Mesenchymal stem cell (in vitro differentiated cells and primary cell): ENCODE results near the gene BMI1. TPM values are rescaled to one million over a fixed set of nuclear protein-coding genes. Genes with fewer than 3 reads are reported as not detected.

Source experiments
- DNase-seq: peaks from one replicate; pipeline ENCODE4 v3.0.0-alpha.2; 2013
- H2AFZ ChIP-seq: one replicate; pipeline ENCODE4 v1.6.1; 2013; ENCODE audit warnings: low read depth, mild to moderate bottlenecking, control low read depth, inconsistent platforms, low read length, moderate library complexity
- H2AK5ac ChIP-seq: 2 replicates; pipeline ENCODE4 v1.6.1; 2013; ENCODE audit warnings: low read length, moderate library complexity, mild to moderate bottlenecking, inconsistent platforms; ENCODE audit not compliant: severe bottlenecking
- H2BK120ac ChIP-seq: one replicate; pipeline ENCODE4 v1.6.1; 2013; ENCODE audit warnings: low read depth, mild to moderate bottlenecking, inconsistent platforms, low read length, moderate library complexity
- H2BK12ac ChIP-seq, 2 experiments: one replicate each; pipeline ENCODE4 v1.6.1; 2013; ENCODE audit warnings: inconsistent platforms in 2 of 2, low read length in 2 of 2, mild to moderate bottlenecking in 2 of 2, moderate library complexity in 2 of 2, control low read depth in 1 of 2
- H2BK15ac ChIP-seq: one replicate; pipeline ENCODE4 v1.6.1; 2013; ENCODE audit warnings: mild to moderate bottlenecking, low read depth, inconsistent platforms; ENCODE audit not compliant: poor library complexity, severe bottlenecking
- H2BK5ac ChIP-seq: 2 replicates; pipeline ENCODE4 v1.6.1; 2013; ENCODE audit warnings: low read depth, mild to moderate bottlenecking, low read length, control low read depth, inconsistent platforms; ENCODE audit not compliant: poor library complexity, severe bottlenecking
- H3K14ac ChIP-seq, 2 experiments: one replicate each; pipeline ENCODE4 v1.6.1; 2013; ENCODE audit warnings: inconsistent platforms in 2 of 2, low read length in 2 of 2, control low read depth in 1 of 2, mild to moderate bottlenecking in 1 of 2, moderate library complexity in 1 of 2
- H3K18ac ChIP-seq, 2 experiments: one replicate each; pipeline ENCODE4 v1.6.1; 2013; ENCODE audit warnings: inconsistent platforms in 2 of 2, low read length in 2 of 2, control low read depth in 1 of 2, low read depth in 1 of 2, mild to moderate bottlenecking in 1 of 2
- H3K23ac ChIP-seq, 2 experiments: one replicate each; pipeline ENCODE4 v1.6.1; 2013; ENCODE audit warnings: inconsistent platforms in 2 of 2, low read length in 2 of 2, mild to moderate bottlenecking in 2 of 2, moderate library complexity in 2 of 2, control low read depth in 1 of 2
- H3K27ac ChIP-seq: 2 replicates; pipeline ENCODE4 v1.5.1; 2013; ENCODE audit warnings: mild to moderate bottlenecking, moderate library complexity, low read length, control low read depth, inconsistent platforms; ENCODE audit not compliant: poor library complexity, severe bottlenecking
- H3K27me3 ChIP-seq, 2 experiments: 2 replicates each; pipeline versions ENCODE4 v1.6.1 to v1.7.0; 2013; ENCODE audit warnings: low read length in 2 of 2, mild to moderate bottlenecking in 2 of 2, moderate library complexity in 2 of 2, control low read depth in 1 of 2, inconsistent platforms in 1 of 2; ENCODE audit not compliant: control insufficient read depth in 1 of 2, insufficient read depth in 1 of 2
- H3K36me3 ChIP-seq, 2 experiments: 2 replicates each; pipeline versions ENCODE4 v1.6.1 to v1.7.0; 2013; ENCODE audit warnings: low read length in 2 of 2, control low read depth in 1 of 2, inconsistent platforms in 1 of 2, low read depth in 1 of 2, mild to moderate bottlenecking in 1 of 2; ENCODE audit not compliant: insufficient read depth in 2 of 2, control insufficient read depth in 1 of 2
- H3K4ac ChIP-seq, 2 experiments: one replicate each; pipeline ENCODE4 v1.6.1; 2013; ENCODE audit warnings: inconsistent platforms in 2 of 2, low read length in 2 of 2, mild to moderate bottlenecking in 2 of 2, moderate library complexity in 2 of 2, control low read depth in 1 of 2, low read depth in 1 of 2
- H3K4me1 ChIP-seq: 2 replicates; pipeline ENCODE4 v1.6.1; 2013; ENCODE audit warnings: low read depth, low read length, control low read depth; ENCODE audit not compliant: control insufficient read depth, insufficient read depth
- H3K4me2 ChIP-seq: 2 replicates; pipeline ENCODE4 v1.6.1; 2013; ENCODE audit warnings: low read length, mild to moderate bottlenecking, inconsistent platforms; ENCODE audit not compliant: poor library complexity, severe bottlenecking
- H3K4me3 ChIP-seq, 2 experiments: 2 replicates each; pipeline versions ENCODE4 v1.5.1 to v1.7.0; 2013; ENCODE audit warnings: low read length in 2 of 2, mild to moderate bottlenecking in 2 of 2, control low read depth in 1 of 2, low read depth in 1 of 2; ENCODE audit not compliant: insufficient read depth in 1 of 2
- H3K79me1 ChIP-seq: replicated peaks from 2 replicates; pipeline ENCODE4 v1.6.1; 2013; ENCODE audit warnings: mild to moderate bottlenecking, control low read depth, low read length, inconsistent platforms; ENCODE audit not compliant: poor library complexity, severe bottlenecking
- H3K9ac ChIP-seq: 2 replicates; pipeline ENCODE4 v1.7.0; 2013; ENCODE audit warnings: mild to moderate bottlenecking, low read length, moderate library complexity
- H3K9me3 ChIP-seq: 2 replicates; pipeline ENCODE4 v1.7.0; 2013; ENCODE audit warnings: mild to moderate bottlenecking, low read length; ENCODE audit not compliant: control insufficient read depth
- H4K8ac ChIP-seq: one replicate; pipeline ENCODE4 v1.6.1; 2013; ENCODE audit warnings: inconsistent platforms, mild to moderate bottlenecking, low read length, moderate library complexity
- H4K91ac ChIP-seq: one replicate; pipeline ENCODE4 v1.6.1; 2013; ENCODE audit warnings: mild to moderate bottlenecking, low read length, inconsistent platforms
- WGBS: methylation state at CpG from one replicate; pipeline ENCODE4 v1.1.7; 2013; ENCODE audit warnings: mixed read lengths; 5-methylcytosine and 5-hydroxymethylcytosine counted together
- polyA plus RNA-seq, 2 experiments: library from polyadenylated mRNA; stranded (reverse); fragments of 200-250 nt; gene quantifications; one replicate each; pipeline ENCODE4 v1.2.3, GENCODE V29; 2013

Gene BMI1
- polyA plus RNA-seq (2013, experiment 1 of 2), result 9.3 TPM
- polyA plus RNA-seq (2013, experiment 2 of 2), result 9.1 TPM

DNA sequence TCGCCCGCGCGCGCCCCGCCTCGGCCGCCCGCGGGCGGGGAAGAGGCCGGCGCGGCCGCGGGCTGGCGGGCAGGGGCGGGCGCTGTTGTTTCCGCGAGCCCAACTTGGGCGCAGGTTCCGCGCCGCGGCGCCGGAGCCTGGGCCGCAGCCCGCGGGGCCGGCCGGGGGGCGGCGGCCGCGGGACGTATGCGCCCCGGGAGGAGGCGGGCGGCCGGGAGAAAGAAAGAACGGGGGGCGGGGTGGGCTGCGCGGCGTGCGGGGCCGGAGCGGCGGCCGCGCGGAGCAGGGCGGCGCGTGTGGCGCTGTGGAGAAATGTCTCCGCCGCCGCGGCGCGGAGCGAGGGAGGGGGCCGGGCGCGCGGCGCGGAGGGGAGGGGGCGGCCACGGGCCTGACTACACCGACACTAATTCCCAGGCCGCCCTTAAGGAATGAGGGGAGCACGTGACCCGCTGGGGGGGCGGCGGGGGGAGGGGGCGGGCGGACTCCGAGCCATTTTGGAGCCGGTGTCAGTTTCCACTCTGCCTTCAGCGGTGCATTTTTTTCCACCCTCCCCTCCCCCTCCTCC lies at the start of gene BMI1:
Gene BMI1, plus strand, starts transcription at position 509 of the 565 bp plus-strand sequence. CDS start 5,351 bp downstream, outside the sequence.
- H3K23ac ChIP-seq, result peak within 1 kb of the TSS in 1 of 2 experiments; percentile 89
- peak within 1 kb of the TSS; percentile 70 for H2BK5ac ChIP-seq

DNA sequence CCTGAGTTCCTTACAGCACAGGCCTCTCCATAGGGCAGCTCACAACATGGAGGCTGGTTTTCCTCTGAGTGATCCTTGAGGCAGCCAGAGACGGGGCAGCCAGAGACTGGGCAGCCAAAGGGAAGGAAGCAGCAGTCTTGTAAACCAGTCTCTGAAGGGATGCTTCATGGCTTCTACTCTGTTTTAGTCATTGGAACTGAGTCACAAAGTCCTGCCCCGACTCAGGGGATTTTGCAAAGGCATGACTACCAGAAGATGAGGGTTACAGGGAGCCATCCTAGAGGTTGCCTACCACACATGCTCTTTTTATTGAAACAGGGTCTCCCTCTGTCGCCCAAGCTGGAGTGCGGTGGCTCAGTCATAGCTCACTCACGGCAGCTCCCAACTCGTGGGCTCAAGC lies 49.1 kb upstream of the BMI1 start:
- DNase-seq, result no peak
- Histone ChIP-seq H3K27ac (no peak overlapping the region), H2BK5ac (no peak overlapping the region), H2AK5ac (no peak overlapping the region), H3K27me3 (no peaks in the 10 kb centered on the region), H2BK12ac (no peak overlapping the region), H3K4me3 (no peak overlapping the region), H3K9ac (no peak overlapping the region), H3K14ac (no peak overlapping the region), H4K8ac (no peak overlapping the region), H3K4me1 (no peaks in the 10 kb centered on the region), H2AFZ (no peak overlapping the region), H4K91ac (no peak overlapping the region), H2BK15ac (no peak overlapping the region), H3K9me3 (no peaks in the 10 kb centered on the region), H3K4ac (no peak overlapping the region), H3K79me1 (no peaks in the 10 kb centered on the region), H3K36me3 (no peaks in the 10 kb centered on the region), H3K4me2 (no peak overlapping the region), H3K23ac (no peak overlapping the region), H2BK120ac (no peak overlapping the region), H3K18ac (no peak overlapping the region)
- WGBS, result 85% methylated on average over 6 of the region's 6 CpGs

More for the DNA sequence above, at the start of gene BMI1:
- Histone ChIP-seq H3K14ac (peak within 1 kb of the TSS in 1 of 2 experiments; percentile 97), H3K79me1 (peaks cover 13% of the 10 kb centered on the region), H3K36me3 (no peaks in the 10 kb centered on the region), H2AK5ac (no peak within 1 kb of the TSS), H3K9me3 (no peaks in the 10 kb centered on the region), H3K27ac (no peak within 1 kb of the TSS), H3K27me3 (peaks cover 22 to 29% of the 10 kb centered on the region in 2 experiments), H3K4me2 (peak within 1 kb of the TSS; percentile 94), H3K9ac (peak within 1 kb of the TSS; percentile 91), H4K8ac (peak within 1 kb of the TSS; percentile 96), H2BK12ac (peak within 1 kb of the TSS in 1 of 2 experiments; percentile 83), H3K4me1 (no peaks in the 10 kb centered on the region), H4K91ac (peak within 1 kb of the TSS; percentile 83), H3K18ac (peak within 1 kb of the TSS; percentile 83 to 92), H2BK15ac (peak within 1 kb of the TSS; percentile 96), H2BK120ac (peak within 1 kb of the TSS; percentile 98), H2AFZ (peak within 1 kb of the TSS; percentile 92), H3K4me3 (peak within 1 kb of the TSS; percentile 78 to 89), H3K4ac (peak within 1 kb of the TSS; percentile 91)
- under 1% methylated on average over 21 of the region's 85 CpGs for WGBS
- DNase-seq, result peak; percentile 63

- Histone ChIP-seq H3K23ac (no peak overlapping the region), H3K4me3 (no peak overlapping the region), H2BK15ac (no peak overlapping the region), H3K36me3 (no peaks in the 10 kb centered on the region), H3K4me1 (no peaks in the 10 kb centered on the region), H3K79me1 (no peaks in the 10 kb centered on the region), H3K14ac (no peak overlapping the region), H3K4ac (no peak overlapping the region), H2AK5ac (no peak overlapping the region), H2BK5ac (no peak overlapping the region), H4K8ac (no peak overlapping the region), H3K27me3 (peaks cover 8 to 12% of the 10 kb centered on the region in 2 experiments), H3K9ac (no peak overlapping the region), H3K4me2 (no peak overlapping the region), H3K18ac (no peak overlapping the region), H4K91ac (no peak overlapping the region), H3K27ac (no peak overlapping the region), H3K9me3 (no peaks in the 10 kb centered on the region), H2BK12ac (no peak overlapping the region), H2BK120ac (no peak overlapping the region), H2AFZ (no peak overlapping the region)
- 100% methylated on average over 4 of the region's 4 CpGs for WGBS
- DNase-seq, result no peak
These were observed 42.5 kb upstream of the BMI1 start for GRCh38 chr10:22278441-22278782.

GRCh38 chr10:22280078-22280477 lies 40.8 kb upstream of the BMI1 start:
- Histone ChIP-seq H2BK15ac (no peak overlapping the region), H2BK5ac (no peak overlapping the region), H3K27me3 (peaks cover 8 to 12% of the 10 kb centered on the region in 2 experiments), H3K4ac (no peak overlapping the region), H2BK120ac (no peak overlapping the region), H3K9me3 (no peaks in the 10 kb centered on the region), H2AFZ (no peak overlapping the region), H3K79me1 (no peaks in the 10 kb centered on the region), H3K36me3 (no peaks in the 10 kb centered on the region), H3K27ac (no peak overlapping the region), H4K8ac (no peak overlapping the region), H2BK12ac (no peak overlapping the region), H3K18ac (no peak overlapping the region), H3K4me1 (no peaks in the 10 kb centered on the region), H4K91ac (no peak overlapping the region), H3K4me3 (peak overlapping the region in 1 of 2 experiments; percentile 32), H2AK5ac (no peak overlapping the region), H3K4me2 (no peak overlapping the region), H3K23ac (no peak overlapping the region), H3K14ac (no peak overlapping the region), H3K9ac (no peak overlapping the region)
- no peak for DNase-seq
- WGBS, result 55% methylated on average over 6 of the region's 6 CpGs
